GM19238 (cell line): ENCODE data around the gene BMPER.
"Not testable (repeated sequence)": the region's sequence is repeated elsewhere in the genome, so short reads cannot be mapped to it uniquely, and the experiment has no call there.

Experiments
- DNase-seq: peaks from one replicate; pipeline ENCODE4 v3.0.0; 2011; ENCODE audit warnings: low spot score; ENCODE audit not compliant: insufficient read length

BMPER gene

GRCh38 chr7:34165927-34166550 is 260.7 kb downstream of the BMPER start:
- DNase-seq, result no peak

GRCh38 chr7:34168013-34168412 is 262.7 kb downstream of the BMPER start:
- DNase-seq, result no peak

- DNase-seq, result not testable (repeated sequence)
Observed at GRCh38 chr7:34174688-34175616, 269.6 kb downstream of the BMPER start.

- no peak for DNase-seq
Observed at GRCh38 chr7:34175837-34176236, 270.5 kb downstream of the BMPER start.

- DNase-seq, result no peak
Observed at GRCh38 chr7:34177476-34177875, 272.1 kb downstream of the BMPER start.

GRCh38 chr7:34181271-34181958 is 276.1 kb downstream of the BMPER start:
- no peak for DNase-seq

- DNase-seq, result no peak
Observed at GRCh38 chr7:34184466-34184865, 279.1 kb downstream of the BMPER start.

GRCh38 chr7:34187798-34188307 is 282.5 kb downstream of the BMPER start:
- DNase-seq, result no peak

- no peak for DNase-seq
Observed at GRCh38 chr7:34189031-34189430, 283.7 kb downstream of the BMPER start.

- no peak for DNase-seq
Observed at GRCh38 chr7:34190299-34190698, 285.0 kb downstream of the BMPER start.

- DNase-seq, result no peak
Observed at GRCh38 chr7:34191162-34191561, 285.8 kb downstream of the BMPER start.

GRCh38 chr7:34191771-34192479 is 286.6 kb downstream of the BMPER start:
- DNase-seq, result no peak

- no peak for DNase-seq
Observed at GRCh38 chr7:34192906-34193305, 287.6 kb downstream of the BMPER start.

GRCh38 chr7:34198231-34198641 is 292.9 kb downstream of the BMPER start:
- DNase-seq, result no peak
